Testis (tissue), 3 donors: ENCODE results near the gene DCDC2C. TPM values are rescaled to one million over a fixed set of nuclear protein-coding genes. Genes with fewer than 3 reads are reported as not detected.
"Not testable (repeated sequence)": the region's sequence is repeated elsewhere in the genome, so short reads cannot be mapped to it uniquely, and the experiment has no call there.

ENCODE experiments used
- DNase-seq: peaks from one replicate; pipeline ENCODE4 v3.0.0-alpha.2; 2019
- H3K27ac ChIP-seq, 2 donors: fragments of 200-600 bp; sonication (generic); one replicate each; pipeline ENCODE4 v1.5.1; 2019
- H3K27me3 ChIP-seq: fragments of 200-600 bp; sonication (generic); one replicate; pipeline ENCODE4 v1.5.1; 2019
- H3K36me3 ChIP-seq: fragments of 200-600 bp; sonication (generic); one replicate; pipeline ENCODE4 v1.5.1; 2017; ENCODE audit warnings: low read depth; ENCODE audit errors: missing control alignments
- H3K4me1 ChIP-seq: fragments of 200-600 bp; sonication (generic); one replicate; pipeline ENCODE4 v1.5.1; 2019
- H3K4me3 ChIP-seq, 2 donors: fragments of 200-600 bp; sonication (generic); one replicate each; pipeline ENCODE4 v1.5.1; 2017 to 2019
- H3K9me3 ChIP-seq: fragments of 200-600 bp; sonication (generic); one replicate; pipeline ENCODE4 v1.5.1; 2017
- CTCF ChIP-seq, 3 experiments: fragments of 450-650 bp in 2 of 3; fragments of 200-600 bp in 1 of 3; sonication (generic) in 1 of 3; IDR thresholded peaks; one replicate each; pipeline ENCODE4 v1.5.1; 2016 to 2019; ENCODE audit warnings: antibody characterized with exemption in 3 of 3, mild to moderate bottlenecking in 2 of 3, moderate library complexity in 1 of 3
- POLR2A ChIP-seq: fragments of 450-650 bp; IDR thresholded peaks from one replicate; pipeline ENCODE4 v1.6.1; 2017; ENCODE audit warnings: antibody characterized with exemption, mild to moderate bottlenecking, moderate library complexity
- WGBS, 2 donors: methylation state at CpG; one replicate each; pipeline ENCODE4 v1.1.5; 2018; 5-methylcytosine and 5-hydroxymethylcytosine counted together
- intact Hi-C: fragments of 100-400 bp; cut with DNase I; formaldehyde crosslinking; loops from one replicate; pipeline ENCODE4 v1.15.1; 2023; ENCODE audit warnings: low total_unique reads
- polyA plus RNA-seq: library from polyadenylated mRNA; stranded (reverse); fragments of 350-450 nt; fragmentation: Illumina TruSeq; extraction: RNeasy Lipid Tissue Mini Kit (QIAGEN cat#74804); gene quantifications from one replicate; pipeline ENCODE4 v1.2.3, GENCODE V29; 2014; ENCODE audit warnings: low read depth, low replicate concordance; ENCODE audit not compliant: insufficient read depth
- total RNA-seq, 2 donors: library from RNA; depleted of rRNA; stranded (reverse); fragments of >200 nt; gene quantifications; one replicate each; pipeline ENCODE4 v1.2.3, GENCODE V29; 2016

The DCDC2C gene
- total and polyA plus RNA-seq, 3 donors from 2014 or later, result 9.9 to 12.1 (median 10.6) TPM

- no peak for TF ChIP-seq CTCF (IDR thresholded peaks at IDR 0.05)
- no peak for TF ChIP-seq POLR2A
Measured at GRCh38 chr2:3807853-3808252, 104.5 kb downstream of the DCDC2C start.

GRCh38 chr2:3814706-3815245, 111.4 kb downstream of the DCDC2C start:
- 87 to 100% methylated on average over 7 of the region's 7 CpGs for WGBS, 2 donors
- H3K27me3 ChIP-seq, result no peaks in the 10 kb centered on the region
- no peaks in the 10 kb centered on the region for H3K9me3 ChIP-seq
- TF ChIP-seq POLR2A (no peak), CTCF (IDR thresholded peaks at IDR 0.05) (no peak)
- H3K4me3 ChIP-seq, result no peak overlapping the region
- H3K36me3 ChIP-seq, result no peaks in the 10 kb centered on the region
- H3K27ac ChIP-seq, result no peak overlapping the region
- no peak for DNase-seq
- H3K4me1 ChIP-seq, result no peaks in the 10 kb centered on the region
- intact Hi-C loops, result no loop called here

More at GRCh38 chr2:3807853-3808252, 104.5 kb downstream of the DCDC2C start:
- WGBS, 2 donors, result 89 to 94% methylated on average over 3 of the region's 3 CpGs
- Histone ChIP-seq H3K27me3 (no peaks in the 10 kb centered on the region), H3K4me1 (no peaks in the 10 kb centered on the region), H3K36me3 (no peaks in the 10 kb centered on the region), H3K4me3 (no peak overlapping the region), H3K27ac (no peak overlapping the region), H3K9me3 (no peaks in the 10 kb centered on the region)
- intact Hi-C loops, result no loop called here
- DNase-seq, result no peak

- H3K9me3 ChIP-seq, H3K27ac ChIP-seq, H3K27me3 ChIP-seq, intact Hi-C loops, H3K36me3 ChIP-seq, H3K4me1 ChIP-seq, DNase-seq, H3K4me3 ChIP-seq: not testable (repeated sequence)
- 72 to 91% methylated on average over 2 of the region's 2 CpGs for WGBS, 2 donors
Measured at GRCh38 chr2:3817144-3817543, 113.8 kb downstream of the DCDC2C start.

- TF ChIP-seq CTCF (IDR thresholded peaks at IDR 0.05), result no peak
- TF ChIP-seq POLR2A, result no peak
- WGBS, 2 donors, result 78 to 92% methylated on average over 1 of the region's 1 CpG
Measured at GRCh38 chr2:3823748-3824147, 120.4 kb downstream of the DCDC2C start.

GRCh38 chr2:3827673-3828575, 124.5 kb downstream of the DCDC2C start:
- DNase-seq, result peak; percentile 60
- intact Hi-C loops, result no loop called here
- 79% methylated on average over 6 of the region's 6 CpGs for WGBS, 2 donors

More at GRCh38 chr2:3823748-3824147, 120.4 kb downstream of the DCDC2C start:
- H3K27ac ChIP-seq, result no peak overlapping the region
- no peak for DNase-seq
- H3K27me3 ChIP-seq, result no peaks in the 10 kb centered on the region
- no peaks in the 10 kb centered on the region for H3K36me3 ChIP-seq
- intact Hi-C loops, result no loop called here
- no peak overlapping the region for H3K4me3 ChIP-seq
- no peaks in the 10 kb centered on the region for H3K4me1 ChIP-seq
- H3K9me3 ChIP-seq, result no peaks in the 10 kb centered on the region

More at GRCh38 chr2:3827673-3828575, 124.5 kb downstream of the DCDC2C start:
- H3K4me3 ChIP-seq, result no peak overlapping the region
- no peaks in the 10 kb centered on the region for H3K36me3 ChIP-seq
- no peaks in the 10 kb centered on the region for H3K4me1 ChIP-seq
- no peaks in the 10 kb centered on the region for H3K27me3 ChIP-seq
- H3K9me3 ChIP-seq, result no peaks in the 10 kb centered on the region
- H3K27ac ChIP-seq, result no peak overlapping the region
- TF ChIP-seq POLR2A (no peak), CTCF (IDR thresholded peaks at IDR 0.05) (peak in 2 of 3 experiments; percentile 29 to 52)
